NCI-H2196 treated with DMSO at 0.1 percent for 48 hours (cell line): ENCODE data around the gene ZNF32.
A peak's percentile ranks its signal among the peaks of the same experiment; 100 is the strongest.

ENCODE experiments used
- DNase-seq: peaks from one replicate; lab custom pipeline; 2025; ENCODE audit not compliant: unreplicated experiment; lab: John Stamatoyannopoulos, UW

Gene ZNF32

DNA sequence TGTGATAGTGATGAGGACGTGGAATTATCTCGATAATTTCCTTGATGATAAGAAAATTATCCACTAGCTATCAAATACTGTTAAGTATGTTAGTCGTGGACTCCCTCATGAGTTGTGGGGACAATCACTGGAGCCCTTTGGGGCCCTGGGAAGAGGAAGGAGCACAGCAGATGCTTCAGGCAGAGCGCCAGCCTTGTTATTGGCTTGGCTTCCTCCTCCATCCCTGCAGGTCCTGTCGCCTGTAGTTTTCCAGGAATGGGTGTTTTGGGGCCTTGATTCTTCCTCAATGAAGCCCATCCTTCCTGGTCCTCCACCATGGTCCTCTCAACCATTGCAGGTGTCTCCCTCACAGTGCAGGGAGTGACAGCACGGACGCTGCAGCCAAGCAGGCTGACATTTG lies 32.5 kb upstream of the ZNF32 start:
- no peak for DNase-seq

DNA sequence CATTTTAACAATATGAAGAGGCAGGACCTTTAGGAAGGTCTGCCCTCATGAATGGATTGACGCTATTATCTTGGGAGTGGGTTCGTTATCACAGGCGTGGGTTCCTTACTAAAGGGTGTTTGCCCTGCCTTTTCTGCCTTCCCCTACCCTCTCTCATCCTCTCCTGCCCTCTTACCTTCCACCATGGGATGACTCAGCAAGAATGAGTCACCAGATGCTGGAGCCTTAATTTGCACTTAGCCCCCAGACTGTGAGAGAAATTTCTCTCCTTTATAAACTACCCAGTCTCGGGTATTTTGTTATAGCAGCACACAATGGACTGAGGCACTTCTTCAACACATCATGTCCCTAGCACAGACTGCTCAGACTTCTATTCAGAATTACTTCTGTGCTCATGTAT lies 31.4 kb upstream of the ZNF32 start:
- no peak for DNase-seq

DNA sequence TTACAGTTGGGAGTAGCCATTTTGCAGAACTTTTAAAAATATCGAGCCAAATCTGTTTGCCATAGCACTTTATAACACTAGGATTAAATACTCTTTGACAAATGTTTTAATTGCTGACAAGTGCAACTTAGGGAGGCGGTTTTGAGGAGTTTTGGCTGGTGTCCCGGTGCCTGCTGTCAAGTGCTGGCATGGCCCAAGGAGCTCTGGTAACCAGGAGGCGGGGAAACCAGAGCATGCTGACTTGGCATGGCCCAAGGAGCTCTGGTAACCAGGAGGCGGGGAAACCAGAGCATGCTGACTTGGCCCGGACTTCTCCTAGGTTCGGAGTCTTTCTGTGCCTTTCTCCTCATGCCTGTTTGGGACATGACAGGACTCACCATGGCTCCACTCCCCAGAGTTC lies 30.8 kb upstream of the ZNF32 start:
- DNase-seq, result no peak

DNA sequence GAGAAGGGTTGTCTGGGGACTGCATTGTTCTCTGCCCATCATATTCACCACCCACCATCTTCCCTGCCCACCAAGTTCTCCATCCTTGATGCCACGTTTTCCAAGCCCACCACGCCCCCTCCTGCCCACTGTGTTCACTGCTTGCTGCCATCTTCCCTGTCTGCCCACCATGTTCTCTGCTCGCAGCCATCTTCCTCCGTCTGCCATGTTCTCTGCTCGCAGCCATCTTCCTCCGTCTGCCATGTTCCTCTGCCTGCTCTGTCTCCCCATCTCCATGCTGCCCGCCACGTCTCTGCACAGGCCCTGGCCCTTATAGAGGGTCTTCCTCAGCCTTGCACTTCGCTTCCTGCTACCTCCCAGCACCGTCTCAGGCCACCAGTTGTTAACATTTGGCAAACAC lies 30.0 kb upstream of the ZNF32 start:
- no peak for DNase-seq

DNA sequence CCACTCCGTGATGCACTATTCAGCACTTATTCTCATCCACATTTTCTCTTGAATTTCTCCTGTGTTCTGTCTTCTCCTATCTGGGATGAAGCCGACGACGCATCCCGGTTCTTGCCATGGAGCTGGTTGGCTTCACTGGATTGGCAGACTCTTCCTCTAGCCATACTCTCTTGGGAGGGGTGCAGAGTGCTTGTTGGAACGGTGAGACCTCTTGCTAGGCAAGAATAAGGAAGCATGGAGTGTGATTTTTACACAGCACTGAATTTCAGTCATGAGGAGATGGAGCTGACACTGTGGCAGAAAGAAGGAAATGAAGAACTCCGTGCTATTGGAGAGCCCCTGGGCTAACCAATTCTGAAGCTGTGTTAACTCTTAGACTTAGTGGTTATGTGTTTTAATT lies 28.2 kb upstream of the ZNF32 start:
- DNase-seq, result no peak

DNA sequence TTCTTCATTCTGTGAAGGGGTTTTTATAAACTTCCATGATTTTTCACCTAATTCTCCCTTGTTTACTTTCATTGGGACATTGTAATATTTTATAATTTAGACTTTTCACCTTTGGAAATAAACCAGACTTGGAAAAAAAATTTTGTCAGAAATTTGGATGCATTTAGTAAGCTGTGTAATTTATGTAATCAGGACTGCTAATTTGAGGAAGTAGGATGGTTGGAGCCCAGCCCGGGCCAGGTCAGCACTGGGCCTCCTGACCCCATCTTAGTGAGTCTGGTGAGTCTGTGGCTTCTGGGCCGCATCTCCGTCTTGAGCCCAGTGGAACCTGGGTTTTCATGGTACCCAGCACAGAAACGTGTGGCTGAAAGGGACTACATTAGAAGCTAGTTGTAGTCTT lies 27.6 kb upstream of the ZNF32 start:
- DNase-seq, result no peak

DNA sequence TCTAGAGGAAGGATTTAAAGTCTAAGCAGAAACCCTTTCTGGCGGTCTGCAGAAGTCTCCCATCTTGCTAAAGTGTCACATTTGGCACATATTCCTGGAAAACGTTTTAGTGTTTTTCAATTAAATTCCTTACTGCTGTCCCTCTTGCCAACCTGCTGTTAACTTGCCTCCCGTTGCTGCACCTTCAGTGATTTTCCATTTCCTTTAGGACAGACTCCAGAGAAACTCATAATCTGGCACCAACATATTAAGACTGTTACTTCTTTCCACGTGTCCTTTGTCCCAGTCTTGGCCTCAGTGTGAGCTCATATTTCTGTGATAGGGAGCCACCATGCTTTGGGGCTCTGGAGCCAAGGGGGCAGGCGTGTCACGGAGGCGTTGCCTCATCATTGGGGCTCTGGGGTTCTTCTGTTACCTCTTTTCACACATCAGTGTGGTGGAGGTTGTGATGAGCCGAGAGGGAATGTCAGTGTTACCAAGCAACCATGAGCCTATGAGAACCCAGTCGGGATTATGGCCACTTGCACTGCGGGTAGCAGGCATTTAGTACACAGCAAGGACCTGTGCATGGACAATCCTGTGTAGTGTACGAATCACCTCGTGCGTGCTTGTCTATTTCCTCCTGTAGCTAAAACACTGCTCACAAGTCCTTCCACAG lies 26.0 kb upstream of the ZNF32 start:
- no peak for DNase-seq

DNA sequence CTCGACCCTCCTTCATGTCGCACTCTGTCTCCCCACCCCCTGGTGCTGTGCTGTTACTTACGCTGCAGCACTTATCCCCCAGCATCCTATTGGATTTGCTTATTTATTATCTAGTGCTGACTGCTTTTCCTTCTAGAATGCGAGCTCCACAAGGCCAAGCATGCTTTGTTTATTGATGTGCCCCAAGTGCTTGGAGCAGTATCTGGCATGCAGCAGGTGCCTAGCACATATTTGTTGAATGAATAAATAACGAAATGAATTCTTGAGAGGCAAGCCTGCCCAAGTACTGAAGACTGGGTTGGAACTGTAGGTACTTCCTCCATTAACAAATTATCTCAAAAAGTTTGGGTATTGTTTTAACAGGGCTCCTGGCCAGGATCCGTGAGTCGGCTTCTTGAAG lies 24.8 kb upstream of the ZNF32 start:
- no peak for DNase-seq

DNA sequence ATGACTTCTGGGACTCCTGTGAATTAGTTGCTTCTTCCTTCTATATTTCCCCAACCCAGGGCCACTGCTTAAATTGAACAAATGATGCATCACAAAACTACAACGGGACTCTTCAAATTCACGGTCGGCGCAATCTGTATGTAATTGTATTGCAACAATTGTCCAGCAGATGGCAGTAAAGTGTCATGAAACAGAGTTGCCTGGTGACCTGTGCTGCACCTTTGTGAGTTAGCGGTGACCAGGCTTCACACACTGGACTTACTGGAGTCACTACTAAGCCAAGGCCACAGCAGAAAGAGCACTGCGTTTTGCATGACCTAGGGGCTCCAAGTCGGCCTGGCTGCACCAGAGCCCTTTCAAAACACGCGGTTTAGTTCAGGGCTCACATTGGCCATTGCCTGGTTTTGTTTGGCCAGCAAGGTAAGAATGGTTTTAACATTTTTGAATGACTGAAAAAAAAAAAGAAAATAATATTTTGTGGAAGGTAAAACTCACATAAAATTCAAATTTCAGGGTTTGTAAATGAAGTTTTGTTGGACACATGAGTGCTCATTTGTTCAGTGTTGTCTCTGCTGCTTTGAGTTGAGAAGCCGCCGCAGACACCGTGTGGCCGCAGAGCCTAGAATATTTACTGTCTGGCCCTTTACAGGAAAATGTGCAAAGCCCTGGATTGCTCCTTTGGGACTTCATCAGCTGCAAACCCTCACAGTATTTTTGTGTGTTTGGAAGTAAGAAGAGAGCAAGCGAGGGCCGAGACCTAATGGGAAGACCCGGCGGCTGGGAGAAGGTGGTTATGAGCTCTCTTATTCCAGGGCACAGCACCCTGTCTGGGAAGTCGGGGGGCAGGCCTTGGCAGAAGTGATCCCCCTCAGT lies 23.2 kb upstream of the ZNF32 start:
- DNase-seq, result peak; percentile 24

DNA sequence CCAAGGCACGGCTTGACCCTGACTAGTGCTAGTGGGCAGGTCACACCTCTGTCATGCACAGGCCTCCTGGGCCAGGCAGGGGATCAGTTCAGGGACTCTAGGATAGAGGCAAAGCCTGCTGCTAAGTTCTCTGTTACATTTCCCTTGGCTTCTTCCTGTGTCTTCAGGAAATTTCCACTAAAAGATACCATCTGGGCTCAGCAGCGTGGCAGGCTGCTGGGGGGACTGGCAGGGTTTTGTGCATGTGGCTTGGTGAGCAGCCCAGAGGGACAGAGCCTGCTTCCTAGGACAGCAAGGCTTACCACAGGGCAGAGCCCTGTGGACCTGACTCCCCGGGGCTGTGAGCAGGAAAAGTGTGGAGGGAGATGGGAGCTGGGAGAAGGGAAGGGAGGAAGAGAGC lies 20.7 kb upstream of the ZNF32 start:
- no peak for DNase-seq

DNA sequence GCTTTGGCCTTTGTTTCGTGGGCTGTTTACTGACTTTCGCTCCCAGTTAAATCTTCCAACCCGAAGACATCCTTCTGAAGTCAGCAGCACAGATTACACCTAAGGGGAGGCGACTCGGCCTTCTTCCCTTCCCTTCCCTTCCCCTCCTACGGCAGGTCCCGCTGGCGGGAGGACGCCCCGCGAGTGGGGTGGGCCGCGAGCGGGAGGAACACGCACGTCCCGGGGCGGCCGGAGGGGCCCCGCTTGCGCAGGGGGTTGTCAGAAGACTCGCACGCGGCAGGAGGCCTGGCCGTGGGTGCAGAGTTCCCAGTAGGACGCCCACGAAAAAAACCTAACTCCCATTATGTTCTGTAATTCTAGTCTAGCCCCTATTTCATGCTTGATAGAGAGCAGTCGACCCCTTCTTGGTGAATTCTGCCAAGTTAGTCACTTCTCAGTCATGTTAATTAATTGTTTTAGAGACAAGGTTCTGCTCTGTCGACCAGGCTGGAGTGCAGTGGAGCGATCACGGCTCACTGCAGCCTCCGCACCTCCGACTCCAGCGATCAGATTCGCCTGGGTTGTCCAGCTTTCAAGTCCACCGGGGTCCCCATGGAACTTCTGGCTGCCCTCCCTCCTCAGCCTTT lies 19.2 kb upstream of the ZNF32 start:
- DNase-seq, result no peak

DNA sequence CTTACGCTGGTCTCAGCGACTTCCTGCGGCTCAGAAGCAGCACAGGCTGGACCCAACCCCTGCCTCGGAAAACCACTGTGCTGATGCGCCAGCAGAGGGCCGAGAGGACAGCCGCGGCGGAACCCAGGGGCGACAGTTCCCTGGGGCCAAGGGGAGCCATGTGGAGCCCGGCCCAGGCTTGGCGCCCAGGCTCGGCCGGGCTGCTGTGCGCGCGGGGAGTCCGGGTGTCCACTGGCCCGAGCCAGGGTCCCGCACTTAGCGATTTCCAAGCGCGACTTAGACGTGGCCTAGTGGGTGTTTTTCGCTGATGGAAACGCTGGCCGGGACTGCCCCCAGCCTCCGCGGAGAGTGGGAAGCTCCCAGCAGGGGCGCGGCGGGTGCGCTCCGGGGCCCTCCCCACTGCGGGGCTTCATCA lies 18.6 kb upstream of the ZNF32 start:
- no peak for DNase-seq

DNA sequence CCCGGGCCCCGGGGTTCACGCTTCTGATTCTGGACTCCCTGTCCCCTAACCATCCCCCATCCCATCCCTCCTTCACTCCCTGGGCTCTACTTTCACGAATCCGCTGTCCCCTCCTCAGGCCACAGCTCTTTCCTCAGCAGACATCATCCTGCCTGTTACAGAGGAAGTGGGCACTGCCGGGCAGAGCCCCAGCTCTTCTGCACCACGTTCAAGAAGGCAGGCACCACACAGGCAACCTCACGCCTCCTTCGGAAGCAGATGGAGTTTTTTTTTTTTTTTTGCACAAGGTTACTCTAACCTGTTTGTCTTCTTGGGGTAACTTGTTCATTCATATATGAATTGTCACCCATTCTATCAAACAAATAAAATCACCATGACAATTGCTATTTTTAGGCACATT lies 17.9 kb upstream of the ZNF32 start:
- DNase-seq, result no peak

DNA sequence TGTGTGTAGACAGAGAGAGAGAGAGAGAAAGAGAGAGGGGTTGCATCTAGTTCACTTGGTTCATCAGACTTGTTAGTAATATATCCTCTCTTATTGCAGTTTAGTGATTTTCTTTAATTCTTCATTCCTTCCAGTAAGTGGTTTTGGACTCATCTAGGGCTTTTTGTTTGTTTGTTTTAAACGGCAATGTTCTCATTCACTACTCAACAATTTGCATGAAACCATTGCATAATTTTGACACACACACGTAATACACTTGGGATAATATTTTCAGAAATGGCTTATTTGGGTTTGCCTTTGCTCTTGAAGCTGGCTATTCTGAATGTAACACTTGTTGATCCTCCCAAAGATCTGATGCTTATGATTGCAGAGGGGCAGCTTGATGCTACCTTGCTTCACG lies 16.4 kb upstream of the ZNF32 start:
- DNase-seq, result no peak

DNA sequence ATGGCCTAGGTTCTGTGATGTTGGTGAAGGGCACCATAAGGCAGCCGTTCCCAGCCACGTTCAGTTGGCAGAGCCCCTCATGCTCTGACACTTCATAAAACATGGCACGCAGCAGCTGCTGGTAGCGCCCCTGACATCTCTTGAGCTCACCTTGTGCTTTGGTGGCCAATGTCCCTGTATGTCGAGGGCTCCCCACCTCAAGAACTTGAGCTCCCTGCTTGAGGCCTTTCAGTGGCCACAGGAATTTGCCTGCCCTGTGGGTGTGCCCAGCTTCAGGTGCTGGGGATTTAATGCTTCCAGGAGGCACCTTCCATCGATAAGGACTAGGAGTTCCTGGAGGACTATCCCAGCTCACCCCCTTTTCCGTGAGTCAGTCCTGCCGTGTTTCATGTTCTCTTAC lies 9.5 kb upstream of the ZNF32 start:
- no peak for DNase-seq

DNA sequence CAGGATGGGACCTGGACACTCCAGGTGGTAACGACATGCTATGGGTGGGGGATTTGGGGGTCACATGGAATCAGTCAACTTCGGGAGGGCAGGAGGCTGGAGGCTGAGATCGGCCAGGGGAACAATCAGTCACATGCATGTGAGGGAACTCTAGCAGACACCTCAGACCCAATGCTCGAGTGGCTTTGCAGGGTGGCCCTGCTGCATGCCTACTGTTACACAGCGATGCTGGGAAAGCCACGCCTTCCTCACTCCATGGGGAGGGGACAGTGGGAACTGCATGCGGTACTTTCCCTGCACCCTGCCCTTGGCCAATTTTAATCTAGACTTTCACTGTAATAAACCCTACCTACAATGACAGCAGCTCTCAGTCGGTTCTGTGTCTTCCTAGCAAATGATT lies 6.6 kb upstream of the ZNF32 start:
- DNase-seq, result no peak

DNA sequence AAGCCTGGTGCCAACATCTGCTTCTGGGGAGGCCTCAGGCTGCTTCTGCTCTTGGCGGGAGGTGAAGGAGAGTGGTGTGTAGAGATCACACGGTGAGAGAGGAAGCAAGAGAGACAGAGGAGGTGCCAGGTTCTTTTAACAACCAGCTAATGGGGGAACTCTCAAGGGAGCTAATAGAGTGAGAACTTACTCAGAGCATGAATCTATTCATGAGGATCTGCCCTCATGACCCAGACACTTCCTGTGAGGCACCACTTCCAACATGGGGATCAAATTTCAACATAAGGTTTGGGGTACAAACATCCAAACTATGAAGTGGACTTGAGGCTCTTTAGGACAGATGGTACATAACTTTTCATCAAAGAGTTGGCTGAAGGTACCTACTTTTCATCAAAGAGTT lies 5.1 kb upstream of the ZNF32 start:
- DNase-seq, result no peak

DNA sequence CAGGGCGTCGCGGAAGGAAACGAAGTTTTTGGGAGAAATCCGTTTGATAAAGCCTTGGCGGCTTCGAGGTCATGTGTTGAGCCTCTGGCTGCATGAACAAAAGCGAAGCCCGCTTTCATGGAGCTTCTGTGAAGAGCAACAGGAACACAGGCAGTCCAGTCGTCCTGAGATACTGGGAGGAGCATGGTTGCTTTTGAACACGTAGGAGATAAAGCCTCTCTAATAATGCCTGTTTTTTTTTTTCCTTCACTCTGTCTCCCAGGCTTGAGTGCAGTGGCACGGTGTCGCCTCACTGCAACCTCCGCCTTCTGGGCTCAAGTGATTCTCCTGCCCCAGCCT lies 473 bp upstream of the ZNF32 start:
- DNase-seq, result no peak

DNA sequence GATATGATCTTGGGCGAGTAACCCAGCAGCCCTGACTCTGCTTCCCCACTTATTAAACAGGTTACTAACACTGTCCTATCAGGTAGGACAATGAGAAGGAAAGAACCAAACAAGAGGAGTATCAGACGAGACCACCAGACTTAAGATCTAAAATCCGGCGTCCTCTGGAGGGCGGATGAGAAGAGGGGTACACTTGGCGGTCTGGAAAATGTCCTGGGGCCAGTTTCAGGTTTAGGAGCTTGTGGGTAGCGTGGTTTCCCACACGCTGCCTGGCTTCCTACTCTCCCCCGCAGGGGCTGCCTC lies 635 bp downstream of the ZNF32 start:
- DNase-seq, result no peak

DNA sequence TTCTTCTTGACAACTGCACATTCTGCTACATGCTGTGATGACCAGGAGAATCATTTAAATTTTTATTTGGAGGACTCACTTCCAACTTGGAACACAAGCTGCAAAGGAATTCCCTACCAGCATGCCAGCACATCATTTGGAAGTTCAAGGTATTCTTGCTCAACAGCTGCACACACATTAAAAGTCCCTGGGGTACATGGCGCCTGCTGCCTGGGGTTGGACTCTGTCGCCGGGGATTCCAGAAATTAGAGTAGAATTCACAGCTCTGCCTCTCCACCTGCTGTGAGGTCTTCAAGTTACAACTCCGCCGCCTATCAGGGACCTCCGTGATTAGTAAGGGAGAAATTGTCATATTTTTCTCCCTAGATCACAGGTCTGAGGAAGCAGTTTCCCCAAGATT lies 1.1 kb downstream of the ZNF32 start:
- no peak for DNase-seq

DNA sequence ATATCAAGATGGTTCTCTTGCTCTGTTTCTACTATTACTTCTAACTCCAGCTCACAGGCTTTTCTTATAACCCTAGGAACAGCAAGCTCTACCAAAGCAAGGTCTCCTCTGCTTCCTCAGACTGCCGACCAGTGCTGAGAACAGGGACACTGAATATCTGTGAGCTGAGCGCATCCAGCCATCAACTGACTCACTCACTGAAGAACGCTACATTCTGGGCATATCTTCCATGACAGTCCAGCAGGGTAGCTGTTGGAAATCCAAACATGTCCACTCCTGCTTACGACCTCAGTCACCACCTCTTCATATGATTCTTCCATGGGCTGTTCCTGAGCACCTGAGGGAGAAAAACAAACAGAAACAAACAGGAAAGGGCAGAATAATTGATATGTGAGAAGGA lies 2.8 kb downstream of the ZNF32 start:
- no peak for DNase-seq

DNA sequence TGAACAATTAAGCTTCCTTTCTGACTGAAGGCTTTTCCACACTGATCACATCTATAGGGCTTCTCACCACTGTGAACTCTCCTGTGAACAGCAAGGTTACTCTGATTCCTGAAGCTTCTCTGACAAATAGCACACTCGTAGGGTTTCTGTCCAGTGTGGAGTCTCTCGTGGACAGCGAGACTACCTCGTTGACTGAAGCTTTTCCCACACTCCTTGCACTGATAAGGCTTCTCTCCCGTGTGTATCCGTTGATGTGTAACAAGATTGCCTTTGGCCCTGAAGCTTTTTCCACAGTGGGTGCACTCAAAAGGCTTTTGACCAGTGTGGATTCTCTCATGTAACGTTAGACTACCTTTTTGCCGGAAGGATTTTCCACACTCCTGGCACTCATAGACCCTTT lies 4.4 kb downstream of the ZNF32 start:
- DNase-seq, result no peak

DNA sequence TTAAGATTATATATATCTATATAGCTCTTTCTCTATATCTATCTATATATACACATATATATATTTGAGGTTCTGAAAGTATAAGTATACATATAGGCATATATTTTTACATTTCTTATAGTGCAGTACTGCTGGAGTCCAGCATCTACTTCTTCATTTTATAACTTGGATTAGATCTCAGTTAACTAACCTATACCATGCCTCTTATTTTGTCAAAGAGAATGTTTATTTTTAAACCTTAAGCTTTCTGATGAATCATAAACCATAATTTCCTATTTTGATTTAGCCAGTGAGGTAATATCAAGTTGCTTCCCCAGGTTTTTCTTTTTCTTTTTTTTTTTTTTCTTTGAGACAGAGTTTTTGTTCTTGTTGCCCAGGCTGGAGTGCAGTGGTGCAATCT lies 8.1 kb downstream of the ZNF32 start:
- no peak for DNase-seq
